SU-DHL-6 (cell line): ENCODE results near the gene FAM110C.

Experiments used
- H2AFZ ChIP-seq: fragments of 200-600 bp; sonication (generic); 2 replicates; pipeline ENCODE4 v1.6.1; 2014; ENCODE audit warnings: low read depth, mild to moderate bottlenecking, moderate library complexity, mixed read lengths, antibody characterized with exemption, low read length; ENCODE audit not compliant: severe bottlenecking
- H3F3A ChIP-seq: fragments of 200-600 bp; shearing (Covaris generic); 2 replicates; pipeline ENCODE4 v1.6.0; 2016; ENCODE audit warnings: antibody characterized with exemption, mild to moderate bottlenecking; ENCODE audit not compliant: insufficient read depth
- H3K27ac ChIP-seq: fragments of 200-600 bp; sonication (generic); 2 replicates; pipeline ENCODE4 v1.5.1; 2016; ENCODE audit warnings: low read depth, mild to moderate bottlenecking, low read length, moderate library complexity, mixed read lengths
- H3K27me3 ChIP-seq: fragments of 200-600 bp; sonication (generic), shearing (Covaris generic); 2 replicates; pipeline ENCODE4 v1.6.0; 2014; ENCODE audit warnings: mild to moderate bottlenecking, low read length
- H3K36me3 ChIP-seq: fragments of 200-600 bp; sonication (generic); 2 replicates; pipeline ENCODE4 v1.6.1; 2014; ENCODE audit warnings: mild to moderate bottlenecking, low read length, mixed read lengths
- H3K4me2 ChIP-seq: fragments of 300-600, 200-600 bp; shearing (Covaris generic), sonication (generic); 2 replicates; pipeline ENCODE4 v1.6.0; 2014; ENCODE audit warnings: low read length, low read depth, mild to moderate bottlenecking; ENCODE audit not compliant: poor library complexity, severe bottlenecking
- H3K4me3 ChIP-seq: fragments of 200-600 bp; sonication (generic); 2 replicates; pipeline ENCODE4 v1.5.1; 2014; ENCODE audit warnings: antibody characterized with exemption, low read length, mild to moderate bottlenecking, mixed read lengths; ENCODE audit not compliant: insufficient read depth, poor library complexity, severe bottlenecking
- H3K79me2 ChIP-seq: fragments of 200-600 bp; sonication (generic); 2 replicates; pipeline ENCODE4 v1.6.1; 2014; ENCODE audit warnings: mild to moderate bottlenecking, low read length, moderate library complexity; ENCODE audit not compliant: insufficient read depth
- H3K9ac ChIP-seq: fragments of 200-600 bp; sonication (generic); 2 replicates; pipeline ENCODE4 v1.7.0; 2014; ENCODE audit warnings: mild to moderate bottlenecking, low read length
- H3K9me2 ChIP-seq: fragments of 200-600 bp; sonication (generic); replicated peaks from 2 replicates; pipeline ENCODE4 v1.6.1; 2014; ENCODE audit warnings: low read length; ENCODE audit not compliant: insufficient read depth
- H3K9me3 ChIP-seq: fragments of 200-600 bp; sonication (generic); 2 replicates; pipeline ENCODE4 v1.6.1; 2014; ENCODE audit warnings: low read length, mixed read lengths; ENCODE audit not compliant: insufficient read depth
- H4K20me1 ChIP-seq: fragments of 200-600 bp; sonication (generic); 2 replicates; pipeline ENCODE4 v1.6.1; 2014; ENCODE audit warnings: low read depth, mild to moderate bottlenecking, antibody characterized with exemption, low read length, moderate library complexity, mixed read lengths
- CTCF ChIP-seq: fragments of 200-600 bp; sonication (generic); IDR thresholded peaks from one replicate; pipeline ENCODE4 v1.5.1; 2017; ENCODE audit warnings: antibody characterized with exemption, mild to moderate bottlenecking, low read length, moderate library complexity; ENCODE audit not compliant: insufficient read depth, poor library complexity, severe bottlenecking
- EZH2phosphoT487 ChIP-seq: fragments of 200-600 bp; sonication (generic), shearing (Covaris generic); conservative IDR thresholded peaks from 2 replicates; pipeline ENCODE4 v1.6.1; 2018; ENCODE audit warnings: mild to moderate bottlenecking, antibody characterized with exemption, low read length, moderate library complexity, mixed read lengths

The FAM110C gene

GRCh38 chr2:10222-10875, 36.0 kb downstream of the FAM110C start:
- Histone ChIP-seq H4K20me1 (no peaks in the 10 kb centered on the region), H3K27me3 (no peaks in the 10 kb centered on the region), H3K9ac (no peak overlapping the region), H3K4me3 (no peak overlapping the region), H3K36me3 (no peaks in the 10 kb centered on the region), H3K4me2 (no peak overlapping the region), H3F3A (no peaks in the 10 kb centered on the region), H3K27ac (no peak overlapping the region), H3K79me2 (no peaks in the 10 kb centered on the region), H2AFZ (no peak overlapping the region), H3K9me3 (no peaks in the 10 kb centered on the region), H3K9me2 (no peaks in the 10 kb centered on the region)
- TF ChIP-seq EZH2phosphoT487 (no peak), CTCF (no peak)
